Peyer's patch (tissue), 4 donors: ENCODE data around the gene PSMD13. TPM values are rescaled to one million over a fixed set of nuclear protein-coding genes. Genes with fewer than 3 reads are reported as not detected.

Experiments
- DNase-seq, 3 donors: peaks; one replicate each; pipeline ENCODE4 v3.0.0-alpha.2; 2017 to 2019
- H3K27ac ChIP-seq, 4 donors: fragments of 200-600 bp; sonication (generic); one replicate each; pipeline ENCODE4 v1.5.1; 2016 to 2019
- H3K27me3 ChIP-seq, 2 donors: fragments of 200-600 bp; sonication (generic); one replicate each; pipeline ENCODE4 v1.5.1; 2019
- H3K36me3 ChIP-seq, 3 donors: fragments of 200-600 bp; sonication (generic); one replicate each; pipeline ENCODE4 v1.5.1; 2016 to 2019
- H3K4me1 ChIP-seq, 4 donors: fragments of 200-600 bp; sonication (generic); one replicate each; pipeline ENCODE4 v1.5.1; 2016 to 2019
- H3K4me3 ChIP-seq, 4 donors: fragments of 200-600 bp; sonication (generic); 1 replicate in 3 of 4; 2 replicates in 1 of 4; pipeline ENCODE4 v1.5.1; 2016 to 2019; ENCODE audit warnings: mild to moderate bottlenecking in 1 of 4
- H3K9me3 ChIP-seq, 4 donors: fragments of 200-600 bp; sonication (generic); one replicate each; pipeline ENCODE4 v1.5.1; 2016 to 2019; ENCODE audit warnings: mild to moderate bottlenecking in 1 of 4
- POLR2A ChIP-seq, 2 donors: fragments of 450-650 bp; IDR thresholded peaks; one replicate each; pipeline ENCODE4 v1.5.1; 2017; ENCODE audit warnings: antibody characterized with exemption in 2 of 2, mild to moderate bottlenecking in 2 of 2, moderate library complexity in 2 of 2
- total RNA-seq, 4 donors: library from RNA; depleted of rRNA; stranded (reverse); fragments of >200 nt; gene quantifications; one replicate each; pipeline ENCODE4 v1.1.0, GENCODE V29; 2016
- TF ChIP-seq, protein P1 (sequence below), 6 experiments: fragments of 450-650 bp in 4 of 6; fragments of 200-600 bp in 2 of 6; sonication (generic) in 1 of 6; IDR thresholded peaks; one replicate each; pipeline ENCODE4 v1.5.1; 2017 to 2019; ENCODE audit warnings: antibody characterized with exemption in 6 of 6, mild to moderate bottlenecking in 3 of 6, moderate library complexity in 1 of 6

Gene PSMD13
- total RNA-seq, 4 donors from 2014 or later = 74.5 to 125 (median 96.9) TPM

DNA sequence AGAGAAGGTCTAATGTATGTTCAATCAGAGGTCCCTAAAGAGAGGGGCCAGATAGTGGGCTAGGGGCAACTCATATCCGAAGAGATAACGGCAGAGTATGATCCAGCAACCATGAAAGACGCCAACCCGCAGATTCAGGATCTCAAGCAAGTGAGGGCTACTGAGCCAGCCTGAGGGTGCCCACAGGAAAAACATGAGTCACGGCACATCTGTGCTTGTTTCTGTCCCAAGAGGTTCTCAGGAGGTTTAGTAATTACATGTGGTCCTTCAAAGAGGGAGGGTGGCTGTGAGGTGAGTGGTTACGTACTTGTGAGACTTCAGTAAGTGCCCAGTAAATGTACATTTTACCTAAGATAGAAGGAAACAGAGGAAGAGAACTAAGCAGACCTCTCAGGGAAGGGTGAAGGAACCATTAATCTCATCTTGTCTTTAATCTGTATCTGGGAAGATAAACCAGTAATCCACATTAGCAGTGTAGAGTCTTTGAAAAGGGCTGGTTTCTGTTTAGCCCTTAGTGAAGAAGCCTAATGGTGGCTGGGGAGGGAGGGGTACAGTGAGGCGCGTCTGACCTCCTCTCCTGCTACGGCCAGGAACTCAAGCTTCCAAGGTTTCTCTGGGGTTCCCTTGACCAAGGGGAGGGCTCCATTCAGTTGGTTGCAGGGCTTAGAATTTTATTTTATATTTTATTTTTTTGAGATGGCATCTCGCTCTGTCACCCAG is 10.9 kb upstream of the PSMD13 start:
- H3K27ac ChIP-seq = no peak overlapping the region
- no peaks in the 10 kb centered on the region for H3K27me3 ChIP-seq
- peak in 1 of 3 donors; percentile 44 for DNase-seq
- no peak overlapping the region for H3K4me3 ChIP-seq
- no peaks in the 10 kb centered on the region for H3K4me1 ChIP-seq
- peaks cover 0 to 18% (median 0%) of the 10 kb centered on the region in 3 donors for H3K36me3 ChIP-seq
- no peaks in the 10 kb centered on the region for H3K9me3 ChIP-seq
- TF ChIP-seq, protein P1, sequence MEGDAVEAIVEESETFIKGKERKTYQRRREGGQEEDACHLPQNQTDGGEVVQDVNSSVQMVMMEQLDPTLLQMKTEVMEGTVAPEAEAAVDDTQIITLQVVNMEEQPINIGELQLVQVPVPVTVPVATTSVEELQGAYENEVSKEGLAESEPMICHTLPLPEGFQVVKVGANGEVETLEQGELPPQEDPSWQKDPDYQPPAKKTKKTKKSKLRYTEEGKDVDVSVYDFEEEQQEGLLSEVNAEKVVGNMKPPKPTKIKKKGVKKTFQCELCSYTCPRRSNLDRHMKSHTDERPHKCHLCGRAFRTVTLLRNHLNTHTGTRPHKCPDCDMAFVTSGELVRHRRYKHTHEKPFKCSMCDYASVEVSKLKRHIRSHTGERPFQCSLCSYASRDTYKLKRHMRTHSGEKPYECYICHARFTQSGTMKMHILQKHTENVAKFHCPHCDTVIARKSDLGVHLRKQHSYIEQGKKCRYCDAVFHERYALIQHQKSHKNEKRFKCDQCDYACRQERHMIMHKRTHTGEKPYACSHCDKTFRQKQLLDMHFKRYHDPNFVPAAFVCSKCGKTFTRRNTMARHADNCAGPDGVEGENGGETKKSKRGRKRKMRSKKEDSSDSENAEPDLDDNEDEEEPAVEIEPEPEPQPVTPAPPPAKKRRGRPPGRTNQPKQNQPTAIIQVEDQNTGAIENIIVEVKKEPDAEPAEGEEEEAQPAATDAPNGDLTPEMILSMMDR (IDR thresholded peaks at IDR 0.05) = no peak
- TF ChIP-seq POLR2A (IDR thresholded peaks at IDR 0.05) = no peak

DNA sequence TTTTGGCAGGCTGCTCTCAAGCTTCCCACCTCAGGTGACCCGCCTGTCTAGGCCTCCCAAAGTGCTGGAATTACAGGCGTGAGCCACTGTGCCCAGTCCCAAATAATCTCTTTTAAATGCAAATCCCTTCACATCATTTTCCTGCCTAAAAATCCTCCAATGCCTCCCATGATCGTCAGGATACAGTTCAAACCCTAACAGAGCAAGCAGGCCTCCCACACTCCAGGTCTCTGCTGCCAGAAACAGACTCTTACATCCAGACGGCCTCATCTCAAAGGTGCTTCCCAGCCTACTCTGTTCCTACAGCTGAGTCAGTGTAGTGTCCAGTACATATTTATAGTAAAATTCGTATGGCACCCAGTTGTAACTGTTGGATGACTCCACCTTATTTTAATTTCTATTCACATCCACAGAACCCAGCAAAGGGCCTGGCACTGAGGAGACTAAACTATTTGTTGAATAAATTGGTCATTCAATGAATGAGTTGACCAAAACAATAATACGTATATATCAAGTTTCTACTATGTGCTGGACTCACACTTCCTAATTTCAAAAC is 8.9 kb upstream of the PSMD13 start:
- no peaks in the 10 kb centered on the region for H3K9me3 ChIP-seq
- peaks cover 0 to 12% (median 0%) of the 10 kb centered on the region in 3 donors for H3K36me3 ChIP-seq
- peak in 1 of 3 donors; percentile 25 for DNase-seq
- H3K27ac ChIP-seq = no peak overlapping the region
- TF ChIP-seq, protein P1 (IDR thresholded peaks at IDR 0.05) = no peak
- TF ChIP-seq POLR2A (IDR thresholded peaks at IDR 0.05) = no peak
- H3K4me1 ChIP-seq = no peaks in the 10 kb centered on the region
- no peak overlapping the region for H3K4me3 ChIP-seq
- H3K27me3 ChIP-seq = no peaks in the 10 kb centered on the region

DNA sequence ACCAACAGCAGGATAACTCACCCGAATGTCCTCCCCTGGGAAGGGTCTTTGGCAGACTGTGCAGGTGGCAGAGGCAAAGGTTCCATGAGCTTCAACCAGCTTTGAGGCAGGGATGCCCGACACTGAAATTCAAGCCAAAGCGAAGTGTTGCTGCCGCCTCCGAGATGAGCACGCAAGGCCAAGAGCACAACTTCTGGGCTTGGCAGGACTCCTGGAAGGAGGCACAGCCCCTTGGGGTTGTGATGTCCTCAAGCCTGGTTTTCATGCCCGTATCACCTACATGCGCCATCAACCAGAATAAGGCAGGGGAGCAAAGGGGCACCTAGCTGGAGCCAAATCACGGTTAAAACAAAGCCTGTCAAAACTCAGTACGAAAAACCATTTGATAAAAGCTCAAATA is 6.3 kb upstream of the PSMD13 start:
- no peaks in the 10 kb centered on the region for H3K27me3 ChIP-seq
- no peak overlapping the region for H3K27ac ChIP-seq
- DNase-seq = peak in 1 of 3 donors; percentile 12
- H3K9me3 ChIP-seq = no peaks in the 10 kb centered on the region
- TF ChIP-seq, protein P1 (IDR thresholded peaks at IDR 0.05) = no peak
- no peak for TF ChIP-seq POLR2A (IDR thresholded peaks at IDR 0.05)
- H3K4me3 ChIP-seq = no peak overlapping the region
- H3K4me1 ChIP-seq = peaks cover 0 to 9% (median 2%) of the 10 kb centered on the region in 4 donors
- H3K36me3 ChIP-seq = peaks cover 0 to 5% (median 0%) of the 10 kb centered on the region in 3 donors

DNA sequence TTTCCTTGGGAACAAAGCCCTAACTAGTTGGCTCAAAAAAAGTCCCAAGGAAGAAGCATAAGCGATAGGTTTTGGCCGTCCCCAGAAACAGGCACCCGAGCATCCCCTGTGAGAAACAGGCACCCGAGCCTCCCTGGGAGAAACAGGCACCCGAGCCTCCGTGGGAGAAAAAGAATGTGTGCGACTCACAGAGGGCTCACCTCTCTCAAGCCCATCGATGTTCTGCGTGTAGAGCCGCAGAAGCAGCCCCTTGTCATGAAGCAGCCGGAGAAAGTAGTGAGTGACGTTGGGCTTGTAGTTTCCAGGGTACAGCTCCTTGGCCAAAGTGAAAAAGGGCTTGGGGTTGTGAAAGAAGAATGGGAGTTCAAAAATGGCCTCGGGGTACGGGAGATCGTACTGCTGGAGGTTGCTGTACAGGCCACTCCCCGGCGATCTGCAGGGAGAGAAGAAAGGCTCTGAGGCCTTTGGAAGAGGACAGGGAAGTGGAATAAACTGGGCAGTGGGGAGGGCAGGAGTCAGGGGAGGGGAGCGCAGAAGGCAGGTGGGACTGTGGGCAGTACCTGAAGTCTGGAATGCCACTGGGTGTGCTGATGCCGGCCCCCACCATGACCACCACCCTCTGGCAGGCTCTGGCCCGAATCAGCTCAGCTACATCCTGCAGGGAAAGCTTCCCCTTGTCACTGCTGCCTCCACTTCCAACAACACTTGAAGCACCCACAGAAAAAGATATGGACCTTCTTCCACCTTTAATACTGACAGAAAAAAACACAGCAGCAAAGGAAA is 3.8 kb upstream of the PSMD13 start:
- TF ChIP-seq, protein P1 (IDR thresholded peaks at IDR 0.05) = no peak
- TF ChIP-seq POLR2A (IDR thresholded peaks at IDR 0.05) = no peak
- H3K27ac ChIP-seq = no peak overlapping the region
- no peaks in the 10 kb centered on the region for H3K27me3 ChIP-seq
- peaks cover 0 to 17% (median 6%) of the 10 kb centered on the region in 4 donors for H3K4me1 ChIP-seq
- peak in 2 of 3 donors; percentile 7 to 23 for DNase-seq
- no peaks in the 10 kb centered on the region for H3K9me3 ChIP-seq
- no peak overlapping the region for H3K4me3 ChIP-seq
- peaks cover 0 to 5% (median 0%) of the 10 kb centered on the region in 3 donors for H3K36me3 ChIP-seq

DNA sequence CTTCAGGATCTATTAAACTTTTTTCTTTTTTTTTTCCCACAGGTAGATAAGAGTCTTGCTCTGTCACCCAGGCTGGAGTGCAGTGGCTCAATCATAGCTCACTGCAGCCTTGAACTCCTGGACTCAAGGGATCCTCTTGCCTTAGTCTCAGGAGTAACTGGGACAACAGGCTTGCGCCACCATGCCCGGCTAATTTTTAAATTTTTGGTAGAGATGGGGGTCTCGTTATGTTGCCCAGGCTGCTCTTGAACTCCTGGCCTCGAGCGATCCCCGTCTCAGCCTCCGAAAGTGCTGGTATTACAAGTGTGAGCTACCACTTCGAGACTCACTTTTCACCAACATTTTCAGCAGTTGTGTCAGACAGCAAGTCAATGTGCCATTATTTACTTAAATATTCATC is 1.6 kb upstream of the PSMD13 start:
- DNase-seq = peak in 1 of 3 donors; percentile 46
- TF ChIP-seq, protein P1 (IDR thresholded peaks at IDR 0.05) = no peak
- no peak for TF ChIP-seq POLR2A (IDR thresholded peaks at IDR 0.05)
- no peaks in the 10 kb centered on the region for H3K9me3 ChIP-seq
- peaks cover 0 to 32% (median 6%) of the 10 kb centered on the region in 4 donors for H3K4me1 ChIP-seq
- peak overlapping the region in 3 of 4 donors; percentile 82 to 91 (median 83) for H3K4me3 ChIP-seq
- peaks cover 0 to 6% (median 0%) of the 10 kb centered on the region in 3 donors for H3K36me3 ChIP-seq
- H3K27me3 ChIP-seq = no peaks in the 10 kb centered on the region
- peak overlapping the region; percentile 92 to 97 (median 95) for H3K27ac ChIP-seq
